OCI-LY1 (cell line): ENCODE data around the gene SERTAD2.

Experiments used
- CTCF ChIP-seq: fragments of 200-600 bp; sonication (generic), shearing (Covaris generic); IDR thresholded peaks from 2 replicates; pipeline ENCODE4 v1.5.1; 2017; ENCODE audit warnings: mild to moderate bottlenecking, antibody characterized with exemption, low read length, moderate library complexity, mixed read lengths
- EZH2 ChIP-seq: fragments of 200-600 bp; sonication (generic), shearing (Covaris generic); IDR thresholded peaks from 2 replicates; pipeline ENCODE4 v1.8.0; 2017; ENCODE audit warnings: borderline replicate concordance, mixed run types, mild to moderate bottlenecking, antibody characterized with exemption, low read length, moderate library complexity, mixed read lengths

DNA sequence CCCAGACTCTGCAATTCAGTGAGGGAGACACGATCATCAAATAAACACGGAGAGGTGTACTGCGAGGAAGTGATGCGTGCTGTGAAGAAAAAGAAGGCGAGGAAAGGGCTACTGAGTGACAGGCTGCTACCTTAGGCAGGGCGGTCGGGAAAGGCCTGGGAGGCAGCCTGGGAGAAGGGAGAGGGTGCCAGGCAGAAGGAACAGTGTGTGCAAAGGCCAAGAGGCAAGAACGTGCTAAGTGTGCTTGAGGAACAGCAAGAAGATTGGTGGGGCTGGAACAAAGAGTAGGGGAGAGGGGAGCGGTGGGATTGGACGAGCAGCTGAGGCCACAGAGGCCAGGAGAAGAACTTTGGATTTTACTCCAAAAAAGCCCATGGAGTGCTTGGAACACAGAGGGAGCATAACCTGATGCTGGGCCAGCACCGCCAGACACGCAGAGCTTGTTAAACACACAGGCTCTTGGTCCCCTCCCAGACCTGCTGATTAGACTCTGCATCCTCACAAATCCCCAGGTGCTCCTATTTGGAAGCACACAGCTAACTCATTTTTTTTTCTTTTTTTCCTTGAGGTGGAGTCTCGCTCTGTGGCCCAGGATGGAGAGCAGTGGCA is 30.4 kb downstream of the SERTAD2 start:
- no peak for TF ChIP-seq CTCF
- TF ChIP-seq EZH2: no peak
